GM21576 (cell line): ENCODE data around the gene PCDH15.

ENCODE experiments used
- ATAC-seq: cut with Tn5 transposase; IDR thresholded peaks from one replicate; pipeline ENCODE4 v1.9.1; 2021; ENCODE audit warnings: mild to moderate bottlenecking, moderate library complexity; ENCODE audit not compliant: unreplicated experiment

Gene PCDH15

DNA sequence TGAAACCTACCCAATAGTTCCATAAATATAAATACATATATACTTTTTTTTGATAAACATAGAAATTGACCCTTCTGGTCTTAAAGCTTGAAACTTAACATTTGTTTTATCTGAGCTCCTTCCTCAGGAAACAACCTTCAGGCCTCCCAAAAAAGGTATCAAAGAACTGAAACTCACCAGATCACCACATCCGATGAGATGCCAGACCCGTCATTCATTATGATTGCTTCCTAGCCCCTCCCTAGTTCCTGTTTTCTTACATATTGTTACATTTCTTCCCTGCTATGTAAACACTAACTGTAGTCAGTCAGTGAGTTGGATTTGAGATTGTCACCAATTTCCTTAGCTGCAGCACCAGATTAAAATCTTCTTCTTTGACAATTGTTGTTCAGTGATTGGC, 663.6 kb downstream of the PCDH15 start:
- ATAC-seq = no peak

DNA sequence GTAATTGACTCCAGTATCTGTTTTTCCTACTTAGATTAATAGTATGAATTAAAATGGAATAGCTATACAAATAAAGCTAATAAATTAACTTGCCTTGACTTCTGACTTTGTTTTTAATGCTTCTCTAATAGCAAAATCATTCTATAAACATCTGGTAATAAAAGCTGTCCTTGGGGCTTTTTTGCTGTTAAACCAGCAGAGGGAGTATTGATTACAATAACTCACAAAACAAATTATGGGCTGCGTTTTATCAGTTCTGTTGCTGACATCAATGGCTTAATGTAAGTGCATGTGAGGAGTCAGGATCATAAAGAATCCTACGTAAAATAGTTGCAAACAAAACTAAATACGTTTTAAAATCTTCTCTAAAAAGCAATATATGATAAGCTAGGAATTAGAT, 667.8 kb downstream of the PCDH15 start:
- no peak for ATAC-seq

DNA sequence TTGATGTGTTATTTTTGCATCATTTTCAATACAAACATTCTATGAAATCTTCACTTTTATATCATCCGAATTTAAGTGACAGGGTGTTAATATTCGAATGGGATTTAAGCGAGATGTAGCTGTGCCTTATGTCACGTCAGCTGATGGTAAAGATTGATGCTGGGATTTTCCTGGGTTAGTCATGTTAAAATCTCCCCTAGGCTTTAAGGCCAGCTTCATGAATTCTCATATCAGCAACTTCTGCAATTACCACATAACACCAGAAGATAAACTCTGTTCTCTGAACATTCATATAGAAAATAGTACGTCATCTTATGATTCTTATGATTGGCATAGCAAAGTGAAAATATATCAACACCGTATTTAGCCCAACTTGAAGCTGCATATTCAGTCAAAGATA, 669.2 kb downstream of the PCDH15 start:
- no peak for ATAC-seq

DNA sequence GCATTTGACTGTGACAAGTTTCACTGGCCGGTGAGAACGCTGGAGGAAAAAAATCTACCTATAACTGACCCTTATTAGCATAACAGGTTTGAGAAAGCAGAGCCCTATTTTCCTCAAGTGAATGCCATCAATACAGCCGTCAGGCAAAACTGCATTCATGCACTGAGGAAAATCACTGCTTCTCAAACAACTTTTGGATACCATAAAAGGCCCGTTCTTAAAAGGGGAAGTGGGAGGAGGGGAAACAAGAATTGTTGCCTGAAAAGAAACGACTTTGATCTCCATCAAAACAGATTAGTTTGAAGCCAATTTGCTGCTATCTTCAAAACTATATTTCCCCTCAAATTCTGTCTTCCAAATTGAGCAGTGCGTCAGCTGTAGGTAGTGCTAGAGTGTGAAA, 670.6 kb downstream of the PCDH15 start:
- ATAC-seq = no peak

GRCh38 chr10:54125098-54125747, 675.8 kb downstream of the PCDH15 start:
- ATAC-seq = no peak

DNA sequence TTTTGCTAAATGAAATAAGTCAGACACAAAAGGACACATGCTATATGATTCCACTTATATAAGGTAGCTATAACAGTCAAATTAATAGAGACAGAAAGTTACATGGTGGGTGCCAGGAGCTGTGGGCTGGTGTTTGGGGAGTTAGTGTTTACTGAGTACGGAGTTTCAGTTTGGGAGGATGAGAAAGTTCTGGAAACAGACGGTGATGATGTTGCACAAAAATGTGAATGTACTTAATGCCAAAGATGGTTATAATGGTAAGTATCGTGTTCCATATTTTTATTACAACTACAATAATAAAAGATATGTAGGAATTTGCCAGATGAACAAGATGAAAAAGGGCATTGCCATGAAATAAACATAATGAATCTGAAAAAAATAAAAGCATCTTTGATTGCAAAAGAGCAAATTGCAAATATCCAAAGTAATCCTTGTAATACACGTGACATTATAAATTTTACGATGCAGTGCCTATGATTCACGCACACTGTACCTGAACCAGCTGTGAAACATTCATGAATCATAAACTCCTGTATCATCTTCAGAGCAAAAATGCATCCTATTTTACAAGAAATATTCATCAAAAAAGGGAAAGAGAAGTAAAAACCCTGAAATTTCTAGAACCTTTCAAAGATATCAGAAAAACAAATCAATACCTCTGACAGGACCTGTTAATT, 676.7 kb downstream of the PCDH15 start:
- ATAC-seq = no peak

- ATAC-seq = no peak
These were observed 680.2 kb downstream of the PCDH15 start for GRCh38 chr10:54120806-54121205.

DNA sequence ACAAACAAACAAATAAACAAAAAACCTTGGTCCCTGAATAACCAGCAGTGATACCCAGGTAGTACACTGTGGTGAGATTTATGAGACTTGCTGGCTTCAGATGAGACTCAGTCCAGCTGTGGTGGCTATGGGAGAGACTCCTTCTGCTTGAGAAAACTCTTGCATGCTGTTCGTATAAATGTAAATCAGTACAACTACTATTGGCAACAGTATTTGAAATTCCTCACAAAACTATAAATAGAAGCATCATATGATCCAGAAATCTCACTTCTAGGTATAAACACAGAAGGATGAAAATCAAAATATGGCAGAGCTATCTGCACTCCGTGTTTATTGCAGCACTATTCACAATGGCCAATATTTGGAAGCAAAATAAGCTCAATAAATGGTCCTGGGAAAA, 692.1 kb downstream of the PCDH15 start:
- ATAC-seq = no peak

- ATAC-seq = no peak
These were observed 704.1 kb downstream of the PCDH15 start for GRCh38 chr10:54096892-54097291.

GRCh38 chr10:54094321-54094720, 706.7 kb downstream of the PCDH15 start:
- no peak for ATAC-seq

GRCh38 chr10:54091237-54091636, 709.8 kb downstream of the PCDH15 start:
- no peak for ATAC-seq

DNA sequence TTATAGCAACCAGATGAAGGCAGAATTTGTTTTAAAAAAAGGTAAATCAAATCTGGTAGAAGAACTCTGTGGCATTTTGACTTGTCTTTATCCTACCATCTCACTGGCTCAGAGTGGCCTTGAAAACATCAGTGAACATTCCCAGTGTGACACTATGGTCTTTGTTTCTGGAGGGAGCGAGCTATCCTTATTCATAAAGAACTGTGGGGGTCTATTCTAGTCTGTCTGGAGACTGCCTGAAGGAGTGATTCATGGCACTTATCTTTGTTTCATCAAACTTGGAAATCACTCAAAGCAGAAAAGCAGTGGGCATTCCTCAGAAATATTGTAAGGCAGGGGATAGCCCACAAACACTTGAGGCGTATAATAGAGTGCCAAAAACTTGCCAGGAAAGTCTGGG, 719.1 kb downstream of the PCDH15 start:
- no peak for ATAC-seq

GRCh38 chr10:54067361-54067760, 733.7 kb downstream of the PCDH15 start:
- no peak for ATAC-seq

DNA sequence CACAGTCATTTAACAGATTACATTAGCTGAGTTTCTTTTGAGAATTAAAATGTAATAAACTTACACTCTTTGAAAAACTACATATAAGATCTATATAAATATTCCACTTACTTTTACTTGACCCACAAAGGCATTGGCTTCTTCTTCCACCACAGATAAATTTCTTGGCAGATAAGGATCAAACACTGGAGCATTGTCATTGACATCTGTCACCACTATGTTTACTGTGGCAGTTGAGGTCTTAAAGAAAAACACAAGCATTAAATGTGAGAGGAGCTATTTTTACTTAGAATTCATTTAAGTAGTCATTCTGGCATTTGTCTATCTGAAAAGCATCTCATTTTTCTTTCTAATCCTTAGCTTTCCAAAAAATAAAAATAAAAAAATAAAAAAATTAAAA, 734.4 kb downstream of the PCDH15 start:
- ATAC-seq = no peak

GRCh38 chr10:54065106-54065505, 735.9 kb downstream of the PCDH15 start:
- no peak for ATAC-seq

GRCh38 chr10:54064215-54064614, 736.8 kb downstream of the PCDH15 start:
- ATAC-seq = no peak

GRCh38 chr10:54063514-54063913, 737.5 kb downstream of the PCDH15 start:
- no peak for ATAC-seq

- ATAC-seq = no peak
These were observed 740.5 kb downstream of the PCDH15 start for GRCh38 chr10:54060572-54060971.

GRCh38 chr10:54057357-54057756, 743.7 kb downstream of the PCDH15 start:
- no peak for ATAC-seq

- no peak for ATAC-seq
These were observed 774.7 kb downstream of the PCDH15 start for GRCh38 chr10:54026340-54026739.

- no peak for ATAC-seq
These were observed 789.9 kb downstream of the PCDH15 start for GRCh38 chr10:54011117-54011516.

DNA sequence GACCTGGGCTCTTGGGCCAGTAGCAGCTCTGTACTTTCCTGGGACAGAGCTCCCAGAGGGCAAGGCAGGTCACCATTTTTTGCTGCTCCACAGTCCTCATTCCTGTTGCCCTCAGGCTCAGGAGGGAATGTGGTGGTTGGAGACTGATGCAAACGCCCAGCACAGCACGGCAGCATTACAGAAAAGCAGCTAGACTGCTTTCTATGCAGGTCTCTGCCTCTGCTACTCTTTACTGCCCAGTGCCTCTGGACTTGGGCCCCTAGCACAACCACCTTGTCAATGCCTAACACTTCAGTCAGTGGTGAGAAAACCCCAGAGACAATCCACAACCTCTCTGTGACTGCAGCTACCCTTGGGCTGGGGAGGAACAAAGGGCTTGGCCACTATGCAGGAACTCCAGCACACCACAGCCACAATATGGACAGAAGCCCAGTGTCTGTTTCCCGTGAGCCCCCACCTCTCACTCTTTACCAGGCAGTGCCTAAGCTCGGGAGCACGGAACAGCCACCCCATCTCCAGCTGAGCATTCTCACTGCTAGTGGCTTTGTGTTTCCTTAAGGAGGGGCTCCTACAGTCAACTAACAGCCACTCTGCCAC, 790.6 kb downstream of the PCDH15 start:
- no peak for ATAC-seq
